NCI-H2196 treated with DMSO at 0.1 percent for 48 hours (cell line): ENCODE measurements around the gene BMPR1B.

Source experiments
- DNase-seq: peaks from one replicate; lab custom pipeline; 2025; ENCODE audit not compliant: unreplicated experiment; lab: John Stamatoyannopoulos, UW

The BMPR1B gene

GRCh38 chr4:94905511-94905910 lies 147.8 kb downstream of the BMPR1B start:
- DNase-seq: no peak

GRCh38 chr4:94909645-94910044 lies 151.9 kb downstream of the BMPR1B start:
- DNase-seq: no peak

- DNase-seq: no peak
Measured at GRCh38 chr4:94911106-94911505, 153.4 kb downstream of the BMPR1B start.

GRCh38 chr4:94912606-94913005 lies 154.9 kb downstream of the BMPR1B start:
- no peak for DNase-seq

GRCh38 chr4:94913316-94913715 lies 155.6 kb downstream of the BMPR1B start:
- DNase-seq: no peak

- DNase-seq: no peak
Measured at GRCh38 chr4:94917146-94917545, 159.4 kb downstream of the BMPR1B start.

GRCh38 chr4:94918543-94918942 lies 160.8 kb downstream of the BMPR1B start:
- DNase-seq: no peak

- no peak for DNase-seq
Measured at GRCh38 chr4:94920369-94920768, 162.6 kb downstream of the BMPR1B start.

GRCh38 chr4:94924566-94924965 lies 166.8 kb downstream of the BMPR1B start:
- no peak for DNase-seq

GRCh38 chr4:94925764-94926347 lies 168.1 kb downstream of the BMPR1B start:
- no peak for DNase-seq

GRCh38 chr4:94926936-94927335 lies 169.2 kb downstream of the BMPR1B start:
- DNase-seq: no peak

- DNase-seq: no peak
Measured at GRCh38 chr4:94927696-94928095, 169.9 kb downstream of the BMPR1B start.

- no peak for DNase-seq
Measured at GRCh38 chr4:94929696-94930095, 171.9 kb downstream of the BMPR1B start.

- DNase-seq: no peak
Measured at GRCh38 chr4:94931626-94932025, 173.9 kb downstream of the BMPR1B start.

- DNase-seq: no peak
Measured at GRCh38 chr4:94932366-94932765, 174.6 kb downstream of the BMPR1B start.

GRCh38 chr4:94933799-94934198 lies 176.0 kb downstream of the BMPR1B start:
- DNase-seq: no peak

GRCh38 chr4:94934201-94934600 lies 176.4 kb downstream of the BMPR1B start:
- no peak for DNase-seq

GRCh38 chr4:94934864-94935263 lies 177.1 kb downstream of the BMPR1B start:
- DNase-seq: no peak

GRCh38 chr4:94936854-94937253 lies 179.1 kb downstream of the BMPR1B start:
- DNase-seq: no peak

GRCh38 chr4:94939791-94940519 lies 182.2 kb downstream of the BMPR1B start:
- DNase-seq: no peak

GRCh38 chr4:94940520-94940908 lies 182.8 kb downstream of the BMPR1B start:
- no peak for DNase-seq

GRCh38 chr4:94941706-94942105 lies 184.0 kb downstream of the BMPR1B start:
- DNase-seq: no peak

GRCh38 chr4:94944726-94945125 lies 187.0 kb downstream of the BMPR1B start:
- DNase-seq: no peak
